Measurements from ENCODE around the gene NRXN2. TPM values are rescaled to one million over a fixed set of nuclear protein-coding genes. Genes with fewer than 3 reads are reported as not detected.
"Not testable (repeated sequence)": the region's sequence is repeated elsewhere in the genome, so short reads cannot be mapped to it uniquely, and the experiment has no call there.

The NRXN2 gene
- total RNA-seq, 1 donor from 2014 or later = 0.05 TPM

DNA sequence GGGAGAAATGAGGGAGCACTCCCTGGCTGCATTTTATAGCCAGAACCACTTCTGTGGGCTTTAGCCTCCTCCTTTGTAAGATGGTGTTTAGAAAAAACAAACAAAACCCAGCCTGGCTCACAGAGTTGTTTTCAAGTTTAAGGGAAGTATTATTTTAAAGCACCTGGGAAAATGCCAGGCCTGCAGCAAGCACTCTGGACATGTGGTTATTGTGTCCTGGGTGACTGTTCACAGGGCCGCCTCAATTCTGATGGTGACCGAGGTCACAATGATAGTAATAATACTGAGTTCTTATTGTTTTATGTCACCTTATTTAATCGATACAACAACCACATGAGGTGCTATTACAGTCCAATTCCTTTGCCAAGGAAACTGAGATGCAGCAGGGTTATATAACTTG lies 152.7 kb downstream of the NRXN2 start:
- intact Hi-C loops (cut with micrococcal nuclease) = no loop called here

GRCh38 chr11:64569300-64569970 lies 153.6 kb downstream of the NRXN2 start:
- intact Hi-C loops (cut with micrococcal nuclease) = no loop called here

GRCh38 chr11:64568584-64569140 lies 154.3 kb downstream of the NRXN2 start:
- intact Hi-C loops (cut with micrococcal nuclease) = no loop called here

- intact Hi-C loops (cut with micrococcal nuclease) = no loop called here
These were observed 154.9 kb downstream of the NRXN2 start for GRCh38 chr11:64568041-64568571.

DNA sequence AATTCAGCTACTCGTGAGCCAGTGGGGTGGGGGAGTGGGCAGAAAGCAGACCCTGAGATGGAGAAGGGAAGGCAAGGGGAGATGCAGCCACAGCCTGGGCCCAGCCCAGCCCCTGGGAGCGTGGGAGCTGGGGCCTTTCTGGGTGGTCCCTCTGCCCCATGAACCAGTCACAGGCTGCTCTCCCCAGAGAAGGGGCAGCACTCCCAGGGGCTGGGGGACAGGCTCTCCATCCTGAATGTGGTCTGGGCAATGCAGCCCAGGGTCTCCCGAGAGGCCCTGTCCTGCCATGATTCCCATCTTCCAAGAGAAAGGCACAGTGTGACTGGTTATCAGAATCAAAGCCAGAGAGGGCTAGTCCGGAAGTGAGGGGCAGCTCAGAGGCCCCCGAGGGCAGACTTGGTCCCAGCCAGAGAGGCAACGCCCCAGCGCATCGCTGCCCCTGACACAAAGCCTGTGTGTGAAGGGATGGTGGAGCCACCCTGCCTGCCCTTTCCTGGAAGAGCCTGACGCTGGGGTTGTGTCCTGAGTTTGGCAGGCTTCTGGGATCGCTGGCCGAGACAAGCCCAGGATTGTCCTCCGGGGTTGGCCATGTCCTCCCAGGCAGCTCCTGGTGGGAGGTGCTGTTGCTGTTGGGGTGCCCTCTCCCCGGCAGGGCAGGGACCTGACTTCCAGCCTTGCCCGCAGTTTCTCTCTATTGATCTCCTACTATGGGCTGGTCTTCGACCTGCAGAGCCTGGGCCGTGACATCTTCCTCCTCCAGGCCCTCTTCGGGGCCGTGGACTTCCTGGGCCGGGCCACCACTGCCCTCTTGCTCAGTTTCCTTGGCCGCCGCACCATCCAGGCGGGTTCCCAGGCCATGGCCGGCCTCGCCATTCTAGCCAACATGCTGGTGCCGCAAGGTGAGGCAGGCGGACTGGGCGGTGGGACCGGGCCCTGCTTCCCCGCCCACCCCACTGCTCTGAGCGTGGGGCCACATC lies 155.8 kb downstream of the NRXN2 start:
- intact Hi-C loops (cut with micrococcal nuclease) = no loop called here

DNA sequence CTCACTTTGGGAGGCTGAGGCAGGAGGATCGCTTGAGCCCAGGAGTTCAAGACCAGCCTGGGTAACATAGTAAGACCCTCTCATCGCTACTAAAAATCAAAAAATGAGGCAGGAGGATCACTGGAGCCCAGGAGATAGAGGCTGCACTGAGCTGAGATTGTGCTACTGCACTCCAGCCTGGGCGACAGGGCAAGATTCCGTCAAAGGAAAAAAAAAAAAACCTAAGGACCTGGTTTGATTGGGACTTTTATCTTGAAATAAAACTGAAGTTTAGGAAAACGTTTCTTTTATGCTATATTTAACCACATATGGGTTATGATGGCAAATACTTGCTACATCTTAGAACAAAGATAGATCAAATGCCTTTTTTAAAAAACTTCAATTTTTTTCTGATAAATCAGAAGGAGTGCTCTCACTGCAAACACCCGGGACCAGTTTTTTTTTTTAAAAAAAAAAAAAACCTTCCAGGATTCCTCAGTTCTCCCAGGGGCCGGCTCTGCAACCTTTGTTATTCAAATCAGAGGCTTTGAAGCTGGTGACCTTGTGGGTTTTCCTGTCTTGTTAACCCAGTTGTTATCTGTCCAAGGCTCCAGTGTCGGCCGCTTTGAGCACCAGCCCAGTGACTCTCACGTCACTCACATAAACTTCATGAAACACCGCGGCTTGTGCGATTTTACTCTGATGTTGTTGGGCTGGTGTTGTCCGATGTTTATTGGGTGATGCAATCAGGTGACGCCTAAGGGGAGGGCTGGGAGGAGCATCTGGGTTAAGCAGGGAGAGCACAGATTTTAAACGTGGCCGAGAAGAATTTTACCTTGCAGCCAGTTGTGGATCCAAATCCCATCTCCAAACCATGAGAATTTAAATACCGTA lies 156.7 kb downstream of the NRXN2 start:
- intact Hi-C loops (cut with micrococcal nuclease) = no loop called here

- intact Hi-C loops (cut with micrococcal nuclease) = no loop called here
These were observed 157.8 kb downstream of the NRXN2 start for GRCh38 chr11:64564947-64565889.

DNA sequence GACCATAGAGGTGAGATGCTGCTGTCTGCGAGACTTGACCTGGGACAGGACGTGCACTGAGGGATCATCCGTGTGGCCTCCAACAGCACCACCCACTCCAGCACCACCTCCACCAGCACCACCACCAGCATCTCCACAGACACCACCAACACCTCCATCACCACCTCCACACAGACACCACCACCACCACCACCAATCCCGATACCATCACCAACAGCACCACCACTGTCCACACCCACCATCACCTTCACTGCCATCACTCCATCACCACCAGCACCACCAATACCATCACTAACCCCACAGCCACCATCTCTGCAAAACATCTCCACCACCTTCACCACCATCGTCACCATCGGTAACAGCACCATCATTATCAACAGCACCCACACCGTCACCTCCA lies 158.6 kb downstream of the NRXN2 start:
- intact Hi-C loops (cut with micrococcal nuclease) = no loop called here

GRCh38 chr11:64563966-64564365 lies 159.0 kb downstream of the NRXN2 start:
- intact Hi-C loops (cut with micrococcal nuclease) = no loop called here

DNA sequence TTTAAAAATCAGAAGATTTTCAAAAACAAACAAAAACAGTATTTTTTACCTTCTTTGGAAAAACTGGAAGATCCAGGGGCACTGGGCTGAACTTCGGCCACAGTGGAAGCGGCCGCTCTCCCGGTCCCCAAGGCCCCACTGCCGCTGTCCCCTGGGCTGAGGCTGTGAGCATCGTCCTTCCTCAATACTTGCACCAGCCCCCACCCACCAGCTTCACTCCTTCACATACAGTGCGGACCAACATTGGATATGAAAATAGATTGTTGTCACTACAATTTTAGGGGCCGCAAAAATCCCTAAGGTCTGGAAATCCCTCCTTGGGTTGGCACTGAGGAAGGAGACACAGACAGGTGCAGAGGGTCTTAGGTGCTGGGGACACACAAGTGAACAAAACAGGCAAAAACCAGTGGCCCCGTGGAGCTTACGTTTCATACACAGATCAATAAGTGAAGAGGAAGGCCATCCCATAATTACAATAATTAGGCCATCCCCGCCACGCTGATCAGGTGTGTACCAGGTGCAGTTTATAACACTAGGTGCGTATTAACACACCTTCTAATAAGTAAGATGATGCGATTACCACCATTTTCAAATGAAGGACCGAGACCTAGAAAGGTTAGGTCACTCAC lies 160.2 kb downstream of the NRXN2 start:
- intact Hi-C loops (cut with micrococcal nuclease) = no loop called here

- intact Hi-C loops (cut with micrococcal nuclease) = no loop called here
These were observed 160.8 kb downstream of the NRXN2 start for GRCh38 chr11:64561984-64562722.

- intact Hi-C loops (cut with micrococcal nuclease) = not testable (repeated sequence)
These were observed 161.6 kb downstream of the NRXN2 start for GRCh38 chr11:64561429-64561828.

DNA sequence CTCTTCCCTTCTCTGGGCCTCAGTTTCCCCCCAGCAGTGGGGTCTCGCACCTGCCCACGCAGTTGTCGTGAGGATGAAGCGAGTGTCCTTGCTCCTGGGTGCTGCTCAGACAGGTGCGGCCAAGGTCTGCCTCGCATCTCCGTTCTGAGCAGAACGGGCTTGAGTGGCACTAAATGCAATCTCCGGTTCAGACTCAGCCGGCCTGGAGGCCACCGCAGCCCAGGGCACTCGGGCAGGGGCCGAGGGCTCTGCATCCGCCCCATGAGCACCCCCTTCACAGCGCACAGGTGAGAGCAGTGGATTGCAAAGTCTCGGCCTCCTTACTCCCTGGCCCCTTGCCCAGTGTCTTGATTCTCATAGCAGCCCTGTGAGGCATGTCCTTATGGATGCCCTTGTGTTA lies 162.1 kb downstream of the NRXN2 start:
- intact Hi-C loops (cut with micrococcal nuclease) = no loop called here

- intact Hi-C loops (cut with micrococcal nuclease) = no loop called here
These were observed 162.7 kb downstream of the NRXN2 start for GRCh38 chr11:64560139-64560771.

DNA sequence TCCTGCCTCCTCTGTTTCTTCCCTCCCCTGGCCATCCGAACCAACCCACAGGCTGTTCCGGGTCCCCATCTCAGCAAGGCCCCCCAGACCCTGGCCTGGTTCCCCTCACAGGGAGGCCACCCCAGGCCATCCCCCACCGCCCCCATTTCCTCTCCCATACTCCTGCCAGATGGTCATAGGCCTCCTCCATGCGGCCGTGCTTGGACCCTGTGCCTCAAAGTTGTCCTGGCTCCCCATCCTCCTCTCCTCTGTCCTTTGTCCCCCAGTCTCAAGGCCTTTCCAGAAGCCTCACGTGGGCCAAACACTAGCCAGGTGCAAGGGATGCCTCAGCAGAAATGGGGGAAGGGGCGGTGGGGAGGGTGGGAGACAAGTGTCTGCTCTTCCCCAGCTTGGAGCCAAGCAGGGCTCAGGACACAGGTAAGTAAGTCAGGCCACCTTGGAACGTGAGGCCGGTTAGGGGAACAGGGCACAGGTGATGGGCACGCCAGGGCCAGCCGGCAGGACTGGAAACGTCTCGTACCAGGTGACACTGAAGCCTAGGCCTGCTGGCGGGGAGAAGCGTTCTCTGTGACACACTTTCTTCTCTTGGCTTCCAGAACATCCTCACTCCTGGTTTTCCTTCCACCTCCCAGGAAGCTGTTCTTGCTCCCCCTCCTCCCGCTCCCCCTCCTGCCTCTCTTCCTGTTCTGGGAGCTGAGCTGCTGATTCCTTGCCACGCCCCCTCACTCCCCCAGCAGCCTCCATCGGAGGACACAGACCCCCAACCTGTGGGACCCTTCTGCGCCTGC lies 163.5 kb downstream of the NRXN2 start:
- intact Hi-C loops (cut with micrococcal nuclease) = no loop called here

DNA sequence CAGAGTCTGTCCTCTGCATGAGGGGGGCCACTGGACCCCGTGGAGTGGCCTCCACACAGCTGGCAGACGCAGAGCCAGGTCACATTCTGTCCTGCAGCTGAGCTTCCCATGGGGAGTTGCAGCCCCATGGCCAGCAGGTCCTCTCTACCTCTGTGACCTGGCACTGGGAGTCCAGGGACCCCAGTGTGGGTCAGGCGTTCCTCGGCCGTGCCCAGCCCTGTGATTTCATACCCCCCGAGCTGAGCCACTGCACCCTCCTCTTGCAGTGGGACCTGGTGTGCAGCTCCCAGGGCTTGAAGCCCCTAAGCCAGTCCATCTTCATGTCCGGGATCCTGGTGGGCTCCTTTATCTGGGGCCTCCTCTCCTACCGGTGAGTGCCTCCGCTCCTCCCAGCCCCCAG lies 164.1 kb downstream of the NRXN2 start:
- intact Hi-C loops (cut with micrococcal nuclease) = no loop called here

- intact Hi-C loops (cut with micrococcal nuclease) = no loop called here
These were observed 164.8 kb downstream of the NRXN2 start for GRCh38 chr11:64558065-64558745.
